GM18526 (cell line): ENCODE data around the gene TCF7.

ENCODE experiments used
- POLR2A ChIP-seq: IDR thresholded peaks from 3 replicates; pipeline ENCODE4 v1.6.1; 2011; ENCODE audit not compliant: insufficient read length; ENCODE audit errors: extremely low read depth

Gene TCF7

DNA sequence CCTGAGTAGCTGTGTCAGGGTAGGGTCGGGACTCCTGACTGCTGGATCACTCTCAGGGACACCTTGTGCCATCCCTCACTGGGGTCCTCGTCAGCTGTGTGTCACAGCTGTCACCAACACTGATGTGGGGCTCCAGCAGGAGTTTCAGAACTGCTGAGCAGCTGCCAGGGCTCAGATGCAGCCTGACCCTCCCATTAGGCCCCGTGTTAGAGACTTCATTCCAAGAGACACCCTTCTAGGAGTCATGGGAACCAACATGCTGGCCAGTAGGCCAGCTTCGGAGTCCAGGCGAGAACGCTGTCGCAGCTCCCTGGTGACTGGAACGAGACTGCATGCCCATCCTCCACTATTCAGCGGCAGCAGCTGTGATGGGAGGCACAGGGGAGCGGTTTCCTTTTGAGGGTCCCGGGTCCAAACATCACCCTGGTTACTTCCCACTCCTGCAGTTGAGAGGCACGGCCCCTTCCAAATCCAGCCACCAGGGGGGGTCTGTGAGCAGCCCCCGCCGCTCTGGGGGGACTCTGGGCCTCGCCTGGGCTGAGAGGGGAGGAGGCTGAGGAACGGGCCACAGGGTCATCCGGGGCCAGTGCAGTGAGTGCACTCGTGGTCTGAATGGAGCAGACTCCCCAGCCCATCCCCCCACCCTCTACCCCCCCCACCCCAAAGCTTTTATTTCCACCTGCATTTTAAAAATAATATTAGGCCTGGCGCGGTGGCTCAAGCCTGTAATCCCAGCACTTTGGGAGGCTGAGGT lies 12.6 kb upstream of the TCF7 start:
- no peak for TF ChIP-seq POLR2A

DNA sequence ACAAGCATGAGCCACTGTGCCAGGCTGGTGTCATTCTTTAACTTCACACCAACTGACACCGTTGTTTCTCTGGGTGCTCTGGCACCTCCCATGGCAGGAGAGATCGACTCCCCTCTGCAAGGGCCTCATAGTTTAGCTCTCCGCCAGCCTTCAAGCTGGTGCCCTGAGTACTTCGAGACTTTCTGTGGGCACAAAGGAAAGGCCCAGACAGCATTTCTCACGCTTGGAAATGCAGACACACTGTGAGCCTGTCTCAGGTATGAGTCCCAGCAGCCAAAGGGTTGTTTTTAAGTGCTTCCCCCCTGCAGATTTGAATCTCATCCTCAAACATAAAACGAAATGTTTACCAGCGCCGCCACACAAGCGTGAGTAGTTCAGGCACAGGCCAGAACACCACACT lies 11.1 kb upstream of the TCF7 start:
- TF ChIP-seq POLR2A = no peak

GRCh38 chr5:134103998-134104654 lies 10.4 kb upstream of the TCF7 start:
- no peak for TF ChIP-seq POLR2A

- no peak for TF ChIP-seq POLR2A
Observed at GRCh38 chr5:134106991-134107701, 7.3 kb upstream of the TCF7 start.

- no peak for TF ChIP-seq POLR2A
Observed at GRCh38 chr5:134107779-134108178, 6.7 kb upstream of the TCF7 start.

- no peak for TF ChIP-seq POLR2A
Observed at GRCh38 chr5:134110382-134110781, 4.1 kb upstream of the TCF7 start.

DNA sequence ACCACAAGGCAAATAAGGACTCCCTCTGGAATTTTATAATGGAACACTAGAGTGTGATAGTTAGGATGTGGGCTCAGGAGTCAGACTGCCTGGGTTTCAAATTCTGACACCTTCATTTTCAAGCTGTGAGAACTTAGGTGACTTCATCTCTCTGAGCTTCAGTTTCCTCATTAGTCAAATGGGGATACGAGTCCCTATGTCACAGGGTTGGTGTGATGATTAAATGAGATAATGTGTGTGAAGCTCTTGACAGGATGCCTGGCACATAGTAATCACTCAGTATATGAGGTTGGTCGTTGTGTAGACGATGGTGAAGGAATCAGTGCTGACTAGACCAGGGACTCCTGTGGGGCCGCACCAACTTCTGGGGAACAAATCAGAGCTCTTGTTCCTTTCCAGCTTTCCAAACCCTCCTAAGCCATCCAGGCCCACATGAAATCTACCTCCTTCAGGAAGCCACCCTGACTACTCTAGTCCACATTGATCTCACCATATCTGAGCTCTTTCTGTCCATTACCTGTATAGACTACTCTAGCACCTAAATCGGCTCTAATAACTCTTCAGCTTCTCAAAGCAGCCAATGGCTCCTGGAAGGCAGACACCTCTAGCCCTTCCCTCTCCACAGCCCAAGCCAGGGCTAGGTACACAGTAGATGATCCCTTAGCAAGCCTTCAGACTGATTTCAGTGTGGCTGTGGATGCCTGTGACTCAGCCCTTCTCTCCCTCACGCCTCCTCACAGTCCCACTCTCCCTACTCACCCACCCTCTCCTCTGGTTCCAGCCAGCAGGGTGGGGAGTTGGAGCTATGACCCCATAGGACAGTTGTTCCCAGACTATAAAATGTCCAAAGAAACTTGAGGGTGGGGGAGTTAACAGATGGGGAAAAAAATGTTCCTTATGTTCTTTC lies 2.5 kb upstream of the TCF7 start:
- TF ChIP-seq POLR2A = no peak

DNA sequence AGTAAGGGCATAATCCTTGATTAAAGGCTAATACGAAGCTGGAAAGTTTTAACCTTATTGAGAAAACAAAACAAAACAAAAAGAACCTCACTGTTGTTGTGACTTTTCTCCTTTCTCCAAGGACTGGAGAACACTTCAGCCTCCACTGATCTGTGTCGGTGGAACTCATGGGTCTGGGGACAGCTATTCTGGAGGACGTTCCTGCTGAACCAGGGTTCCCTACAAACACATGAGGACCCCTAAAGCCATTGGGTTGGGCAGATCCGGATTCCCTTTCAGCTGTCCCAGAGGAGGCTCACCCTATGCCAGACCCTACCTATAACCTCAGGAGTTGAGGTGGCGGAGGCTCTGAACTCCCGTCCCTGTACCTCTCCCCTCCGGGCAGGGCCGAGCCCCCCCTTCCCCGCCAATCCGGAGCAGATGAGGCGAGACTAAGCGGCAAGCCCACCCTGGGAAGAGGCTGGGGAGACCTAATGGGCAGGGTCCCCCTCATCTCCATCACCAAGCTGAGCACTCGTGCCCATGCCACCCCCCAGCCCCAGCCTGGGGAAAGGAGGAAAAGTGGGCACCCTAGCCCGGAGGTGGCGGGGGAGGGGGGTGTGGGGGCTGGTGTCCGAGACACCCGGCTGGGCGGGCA lies 1.6 kb upstream of the TCF7 start:
- TF ChIP-seq POLR2A = no peak

GRCh38 chr5:134113363-134113889 lies 1.1 kb upstream of the TCF7 start:
- TF ChIP-seq POLR2A = no peak

DNA sequence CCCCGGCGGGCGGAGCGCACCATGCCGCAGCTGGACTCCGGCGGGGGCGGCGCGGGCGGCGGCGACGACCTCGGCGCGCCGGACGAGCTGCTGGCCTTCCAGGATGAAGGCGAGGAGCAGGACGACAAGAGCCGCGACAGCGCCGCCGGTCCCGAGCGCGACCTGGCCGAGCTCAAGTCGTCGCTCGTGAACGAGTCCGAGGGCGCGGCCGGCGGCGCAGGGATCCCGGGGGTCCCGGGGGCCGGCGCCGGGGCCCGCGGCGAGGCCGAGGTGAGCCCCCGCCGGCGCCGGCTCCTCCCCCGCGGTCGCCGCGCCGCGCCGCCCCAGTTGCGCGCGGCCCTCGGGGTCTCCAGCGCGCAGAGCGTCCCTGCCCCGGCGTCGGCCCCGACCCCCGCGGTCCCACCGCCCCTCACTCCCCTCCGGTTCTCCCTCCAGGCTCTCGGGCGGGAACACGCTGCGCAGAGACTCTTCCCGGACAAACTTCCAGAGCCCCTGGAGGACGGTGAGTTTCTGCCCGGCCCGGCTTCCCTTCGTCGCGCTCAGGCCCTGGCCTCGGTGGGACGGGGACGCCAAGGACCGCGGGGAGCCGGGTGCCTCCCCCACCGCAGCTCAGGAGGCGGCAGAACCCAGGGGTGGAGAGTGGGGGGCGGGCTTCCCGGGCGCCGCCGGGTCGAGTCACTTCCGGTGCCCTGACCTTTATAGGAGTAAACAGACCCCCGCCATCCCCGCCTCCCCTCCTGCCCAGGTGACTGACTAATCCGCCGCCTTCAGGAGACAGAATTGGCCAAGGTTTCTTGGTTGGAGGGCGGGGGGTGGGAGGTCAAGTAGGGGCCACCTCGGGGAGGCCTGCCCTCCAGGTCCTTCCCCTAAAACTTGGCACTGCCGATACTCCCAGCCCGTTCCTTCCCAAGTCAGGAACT lies 665 bp downstream of the TCF7 start:
- no peak for TF ChIP-seq POLR2A

- TF ChIP-seq POLR2A = no peak
Observed at GRCh38 chr5:134115806-134116175, 1.3 kb downstream of the TCF7 start.

DNA sequence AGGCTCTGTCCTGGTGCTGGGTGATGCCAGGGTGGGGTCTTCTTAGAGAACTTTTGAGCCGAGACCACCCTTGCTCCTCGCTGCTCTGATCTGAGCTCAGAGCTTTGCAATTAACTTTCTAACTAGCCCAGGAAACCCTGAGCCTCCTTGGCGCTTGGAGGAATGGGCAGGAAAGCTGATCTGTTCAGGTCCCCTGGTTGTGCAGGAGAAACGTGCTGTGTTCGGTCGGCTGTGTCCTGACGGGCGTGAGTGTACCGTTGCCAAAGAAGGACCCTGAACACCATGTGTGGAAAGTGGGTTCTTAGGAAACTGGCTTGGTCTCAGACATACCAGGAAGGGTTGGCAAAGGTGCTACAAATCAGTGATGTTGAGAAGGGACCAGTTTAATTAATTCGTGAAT lies 1.8 kb downstream of the TCF7 start:
- TF ChIP-seq POLR2A = no peak
